H1 (cell line): ENCODE results near the gene TOR1B. TPM values are rescaled to one million over a fixed set of nuclear protein-coding genes. Genes with fewer than 3 reads are reported as not detected.
"Not testable (repeated sequence)": the region's sequence is repeated elsewhere in the genome, so short reads cannot be mapped to it uniquely, and the experiment has no call there.

Experiments used
- CTCF ChIA-PET: fragments of 300-600 bp; sonication (Branson Sonifier 250); formaldehyde crosslinking; loops from one replicate; lab custom pipeline; 2021; ENCODE audit not compliant: partially characterized antibody; lab: Charles Lee
- POLR2A ChIA-PET: fragments of 300-600 bp; sonication (Branson Sonifier 250); formaldehyde crosslinking; loops from one replicate; lab custom pipeline; 2021; ENCODE audit warnings: inconsistent platforms; ENCODE audit not compliant: partially characterized antibody; lab: Charles Lee
- DNase-seq, 2 experiments: peaks; one replicate each; pipeline versions ENCODE4 v3.0.0 to v3.0.0-alpha.2; 2010 to 2022; ENCODE audit warnings: low spot score in 2 of 2, low read depth in 1 of 2, mixed read lengths in 1 of 2
- FAIRE-seq: peaks from 2 replicates; lab custom pipeline; 2011; peaks lifted over from hg19 to GRCh38; lab: Jason Lieb, UNC
- H2AFZ ChIP-seq: 2 replicates; pipeline ENCODE4 v1.8.1; 2012; ENCODE audit warnings: low read length, inconsistent platforms
- H2AK5ac ChIP-seq: 2 replicates; pipeline ENCODE4 v1.6.1; 2013; ENCODE audit warnings: low read depth, low read length
- H2BK120ac ChIP-seq: replicated peaks from 2 replicates; pipeline ENCODE3; 2013; ENCODE audit warnings: low read depth, low read length, inconsistent platforms
- H2BK12ac ChIP-seq: 2 replicates; pipeline ENCODE4 v1.6.1; 2013; ENCODE audit warnings: low read depth, low read length
- H2BK15ac ChIP-seq: 2 replicates; pipeline ENCODE4 v1.6.1; 2013; ENCODE audit warnings: low read length
- H2BK20ac ChIP-seq: 2 replicates; pipeline ENCODE4 v1.6.1; 2013; ENCODE audit warnings: low read length
- H2BK5ac ChIP-seq: 2 replicates; pipeline ENCODE4 v1.6.1; 2013; ENCODE audit warnings: low read depth, low read length
- H3K14ac ChIP-seq: 2 replicates; pipeline ENCODE4 v1.6.1; 2013; ENCODE audit warnings: inconsistent platforms; ENCODE audit not compliant: insufficient read length
- H3K18ac ChIP-seq: 2 replicates; pipeline ENCODE4 v1.6.1; 2013; ENCODE audit warnings: low read length; ENCODE audit errors: extremely low read depth
- H3K23ac ChIP-seq: 2 replicates; pipeline ENCODE4 v1.6.1; 2013; ENCODE audit warnings: inconsistent platforms; ENCODE audit not compliant: insufficient read length
- H3K23me2 ChIP-seq: 2 replicates; pipeline ENCODE4 v1.6.1; 2013; ENCODE audit warnings: low read depth, low read length
- H3K27ac ChIP-seq: 2 replicates; pipeline ENCODE4 v1.6.1; 2011; ENCODE audit warnings: low read depth, low read length, inconsistent platforms
- H3K27me3 ChIP-seq, 4 experiments: replicated peaks in 1 of 4; 1 replicate in 1 of 4; 2 replicates in 3 of 4; pipeline versions ENCODE4 v1.6.1 to v1.8.1; 2011 to 2013; ENCODE audit warnings: low read length in 3 of 4, mild to moderate bottlenecking in 3 of 4, inconsistent platforms in 2 of 4, mixed read lengths in 2 of 4, moderate library complexity in 1 of 4; ENCODE audit not compliant: control insufficient read depth in 3 of 4, insufficient read depth in 3 of 4; ENCODE audit errors: extremely low read depth in 1 of 4
- H3K36me3 ChIP-seq, 4 experiments: 2 replicates each; pipeline versions ENCODE4 v1.6.1 to v1.8.1; 2011 to 2013; ENCODE audit warnings: mild to moderate bottlenecking in 4 of 4, low read length in 3 of 4, moderate library complexity in 2 of 4, control low read depth in 1 of 4, inconsistent platforms in 1 of 4; ENCODE audit not compliant: insufficient read depth in 4 of 4, control insufficient read depth in 2 of 4
- H3K4ac ChIP-seq: replicated peaks from 2 replicates; pipeline ENCODE3; 2013; ENCODE audit warnings: low read length, low read depth, mixed read lengths, inconsistent platforms; ENCODE audit not compliant: insufficient read length
- H3K4me1 ChIP-seq, 4 experiments: replicated peaks in 1 of 4; 1 replicate in 1 of 4; 2 replicates in 3 of 4; pipeline versions ENCODE4 v1.6.1 to v1.8.1; 2011 to 2013; ENCODE audit warnings: low read length in 3 of 4, inconsistent platforms in 2 of 4, mixed read lengths in 1 of 4; ENCODE audit not compliant: insufficient read depth in 4 of 4, control insufficient read depth in 3 of 4
- H3K4me2 ChIP-seq, 2 experiments: 2 replicates each; pipeline versions ENCODE4 v1.6.1 to v1.8.1; 2011 to 2013; ENCODE audit warnings: low read depth in 2 of 2, low read length in 2 of 2, control low read depth in 1 of 2, inconsistent platforms in 1 of 2, mild to moderate bottlenecking in 1 of 2; ENCODE audit not compliant: insufficient read depth in 1 of 2
- H3K4me3 ChIP-seq, 4 experiments: fragments of 200-600, 300-600 bp in 1 of 4; sonication (generic), shearing (Covaris generic), sonication (Bioruptor Twin) in 1 of 4; 2 replicates each; pipeline versions ENCODE4 v1.5.1 to v1.8.1; 2011 to 2016; ENCODE audit warnings: low read length in 4 of 4, low read depth in 3 of 4, control low read depth in 2 of 4, inconsistent platforms in 2 of 4, mild to moderate bottlenecking in 2 of 4, mixed read lengths in 1 of 4, moderate library complexity in 1 of 4; ENCODE audit not compliant: insufficient read depth in 2 of 4; ENCODE audit errors: extremely low read depth in 1 of 4
- H3K56ac ChIP-seq: replicated peaks from 2 replicates; pipeline ENCODE3; 2013; ENCODE audit warnings: low read depth, mild to moderate bottlenecking, mixed read lengths, low read length, inconsistent platforms; ENCODE audit not compliant: insufficient read length
- H3K79me1 ChIP-seq: 2 replicates; pipeline ENCODE4 v1.6.1; 2013; ENCODE audit warnings: low read depth, low read length, control low read depth
- H3K79me2 ChIP-seq, 2 experiments: 2 replicates each; pipeline versions ENCODE4 v1.6.1 to v1.8.1; 2012 to 2013; ENCODE audit warnings: low read length in 2 of 2, mild to moderate bottlenecking in 2 of 2, inconsistent platforms in 1 of 2; ENCODE audit not compliant: insufficient read depth in 2 of 2, control insufficient read depth in 1 of 2
- H3K9ac ChIP-seq, 4 experiments: replicated peaks in 1 of 4; 1 replicate in 1 of 4; 2 replicates in 3 of 4; pipeline versions ENCODE4 v1.6.1 to v1.8.1; 2011 to 2013; ENCODE audit warnings: low read depth in 3 of 4, low read length in 3 of 4, control low read depth in 2 of 4, mild to moderate bottlenecking in 2 of 4, moderate library complexity in 2 of 4, inconsistent platforms in 1 of 4; ENCODE audit errors: extremely low read depth in 1 of 4
- H3K9me3 ChIP-seq, 2 experiments: 2 replicates each; pipeline versions ENCODE4 v1.6.1 to v1.8.1; 2012 to 2013; ENCODE audit warnings: mild to moderate bottlenecking in 2 of 2, moderate library complexity in 2 of 2, control low read depth in 1 of 2, inconsistent platforms in 1 of 2, low read depth in 1 of 2, low read length in 1 of 2, mixed read lengths in 1 of 2; ENCODE audit not compliant: insufficient read depth in 2 of 2
- H4K20me1 ChIP-seq, 2 experiments: replicated peaks in 1 of 2; 2 replicates each; pipeline versions ENCODE3 to v1.8.1; 2011 to 2013; ENCODE audit warnings: inconsistent platforms in 2 of 2, low read length in 2 of 2, mild to moderate bottlenecking in 1 of 2; ENCODE audit not compliant: insufficient read depth in 2 of 2, control insufficient read depth in 1 of 2
- H4K5ac ChIP-seq: 2 replicates; pipeline ENCODE4 v1.6.1; 2013; ENCODE audit warnings: low read length, low read depth, mixed read lengths, inconsistent platforms; ENCODE audit not compliant: insufficient read length
- H4K8ac ChIP-seq: 2 replicates; pipeline ENCODE4 v1.8.0; 2013; ENCODE audit warnings: mild to moderate bottlenecking, moderate library complexity, low read length, inconsistent platforms; ENCODE audit not compliant: insufficient read depth; ENCODE audit errors: extremely low read depth
- H4K91ac ChIP-seq: replicated peaks from 2 replicates; pipeline ENCODE3; 2013; ENCODE audit warnings: low read length, mixed read lengths, inconsistent platforms; ENCODE audit not compliant: insufficient read length
- WGBS, 2 experiments: shearing (Covaris generic) in 1 of 2; methylation state at CpG; one replicate each; pipeline versions ENCODE4 v1.1.6 to v1.1.7; 2013 to 2015; ENCODE audit warnings: low lambda C conversion rate in 2 of 2, mixed read lengths in 2 of 2, inconsistent platforms in 1 of 2, low coverage in 1 of 2, missing lambda C conversion rate in 1 of 2; ENCODE audit not compliant: insufficient replicate concordance in 2 of 2, insufficient coverage in 1 of 2, insufficient read length in 1 of 2; ENCODE audit errors: extremely low coverage in 1 of 2, missing lambda C conversion rate in 1 of 2; 5-methylcytosine and 5-hydroxymethylcytosine counted together
- polyA plus RNA-seq, 7 experiments: library from polyadenylated mRNA; depleted of rRNA in 3 of 7; stranded (reverse) in 5 of 7; unstranded in 2 of 7; fragments of >200 nt in 5 of 7; fragments of 200-250 nt in 2 of 7; gene quantifications; 1 replicate in 5 of 7; 2 replicates in 1 of 7; 4 replicates in 1 of 7; pipeline versions ENCODE4 v1.2.1 to v1.2.3, GENCODE V29; 2011 to 2013; ENCODE audit warnings: missing spikeins in 2 of 7, mixed read lengths in 2 of 7
- total RNA-seq: library from RNA; stranded (reverse); fragmentation: NEBNext Ultra II Directional; extraction: Animal tissue kit (Norgen Biotek cat#: 25700); gene quantifications from 2 replicates; pipeline ENCODE4 v1.2.1, GENCODE V29; 2021

The TOR1B gene
- total and polyA plus RNA-seq, 2 of the 8 experiments (the other 6 are each of a cell fraction or from before 2014, with no cell fraction given) = 11.4 to 17.4 TPM

DNA sequence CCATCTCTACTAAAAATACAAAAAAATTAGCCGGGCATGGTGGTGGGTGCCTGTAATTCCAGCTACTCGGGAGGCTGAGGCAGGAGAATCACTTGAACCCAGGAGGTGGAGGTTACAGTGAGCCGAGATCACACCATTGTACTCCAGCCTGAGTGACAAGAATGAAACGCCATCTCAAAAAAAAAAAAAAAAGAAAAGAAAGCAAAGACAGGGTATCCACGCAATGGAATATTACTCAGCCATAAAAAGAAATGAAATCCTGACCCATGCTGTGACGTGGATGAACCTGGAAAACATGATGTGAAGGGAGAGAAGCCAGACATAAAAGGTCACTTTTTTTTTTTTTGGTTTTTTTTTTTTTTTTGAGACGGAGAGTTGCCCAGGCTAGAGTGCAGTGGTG lies 42.2 kb upstream of the TOR1B start:
- not testable (repeated sequence) for H3K4me3 ChIP-seq, H3K18ac ChIP-seq, H3K23me2 ChIP-seq, H2BK15ac ChIP-seq, H2BK20ac ChIP-seq, H2AFZ ChIP-seq, H3K79me1 ChIP-seq, H2BK5ac ChIP-seq, H4K20me1 ChIP-seq, H3K9me3 ChIP-seq, H3K79me2 ChIP-seq, H2AK5ac ChIP-seq, H3K23ac ChIP-seq, H3K14ac ChIP-seq, H3K9ac ChIP-seq, H2BK120ac ChIP-seq, FAIRE-seq, H3K4ac ChIP-seq, H3K36me3 ChIP-seq, H2BK12ac ChIP-seq, H4K8ac ChIP-seq, H3K56ac ChIP-seq, H3K4me1 ChIP-seq, H4K91ac ChIP-seq, DNase-seq, H3K27me3 ChIP-seq, H4K5ac ChIP-seq, H3K27ac ChIP-seq, H3K4me2 ChIP-seq
- ChIA-PET CTCF (interaction anchor here (1.4 to 16.4 kb wide), 7 partner anchors 9 to 29 kb away, joined by 3 to 168 read pairs (median 6); no protein-coding TSS in a partner anchor), POLR2A (interaction anchor here (1.4 kb wide), 1 partner anchor 10 kb away, joined by 4 read pairs; no protein-coding TSS in a partner anchor)
- WGBS, 2 experiments = 90% methylated on average over 5 of the region's 7 CpGs; no CpG with 5 or more reads in 1 of the 2 experiments
